RWPE1 (cell line): Measurements from ENCODE around the gene TMEM132C.

Experiments used
- CTCF ChIA-PET: fragments of 350-600 bp; sonication (Branson Sonifier 250); formaldehyde crosslinking; extraction: SDS; loops from one replicate; lab custom pipeline; 2021; lab: Yijun Ruan, JAX
- POLR2A ChIA-PET: fragments of 400-600 bp; formaldehyde crosslinking; extraction: SDS; loops from one replicate; lab custom pipeline; 2020; ENCODE audit warnings: antibody characterized with exemption; ENCODE audit not compliant: low non-redundant PET; lab: Yijun Ruan, JAX
- DNase-seq: peaks from one replicate; pipeline ENCODE4 v3.0.0; 2012; ENCODE audit warnings: low spot score
- H3K27ac ChIP-seq: fragments of 450-650 bp; 2 replicates; pipeline ENCODE4 v1.5.1; 2017
- CTCF ChIP-seq: fragments of 450-650 bp; conservative IDR thresholded peaks from 2 replicates; pipeline ENCODE4 v1.5.1; 2017; ENCODE audit warnings: low read depth, mild to moderate bottlenecking

Gene TMEM132C

GRCh38 chr12:128657378-128657777, 390.4 kb downstream of the TMEM132C start:
- DNase-seq = no peak
- TF ChIP-seq CTCF = no peak
- POLR2A ChIA-PET = no interaction called here
- H3K27ac ChIP-seq = no peak overlapping the region
- CTCF ChIA-PET = no interaction called here

GRCh38 chr12:128660532-128661225, 393.7 kb downstream of the TMEM132C start:
- POLR2A ChIA-PET = no interaction called here
- TF ChIP-seq CTCF = no peak
- no peak overlapping the region for H3K27ac ChIP-seq
- no peak for DNase-seq
- CTCF ChIA-PET = no interaction called here

GRCh38 chr12:128661226-128661569, 394.2 kb downstream of the TMEM132C start:
- DNase-seq = no peak
- ChIA-PET POLR2A (no interaction called here), CTCF (no interaction called here)
- H3K27ac ChIP-seq = no peak overlapping the region
- TF ChIP-seq CTCF = no peak

GRCh38 chr12:128662101-128662500, 395.1 kb downstream of the TMEM132C start:
- TF ChIP-seq CTCF = no peak
- H3K27ac ChIP-seq = no peak overlapping the region
- POLR2A ChIA-PET = no interaction called here
- CTCF ChIA-PET = no interaction called here
- DNase-seq = no peak

GRCh38 chr12:128664501-128664900, 397.5 kb downstream of the TMEM132C start:
- TF ChIP-seq CTCF = no peak
- ChIA-PET CTCF (no interaction called here), POLR2A (no interaction called here)
- no peak overlapping the region for H3K27ac ChIP-seq
- no peak for DNase-seq

GRCh38 chr12:128667193-128667592, 400.2 kb downstream of the TMEM132C start:
- ChIA-PET POLR2A (no interaction called here), CTCF (no interaction called here)
- DNase-seq = no peak
- TF ChIP-seq CTCF = no peak
- H3K27ac ChIP-seq = no peak overlapping the region
